Muscle of leg (tissue), 11 donors: ENCODE measurements around the gene LRRC36. TPM values are rescaled to one million over a fixed set of nuclear protein-coding genes. Genes with fewer than 3 reads are reported as not detected.

Experiments used
- DNase-seq: peaks from one replicate; pipeline ENCODE4 v3.0.0; 2013
- H3K27ac ChIP-seq: one replicate; pipeline ENCODE4 v1.5.1; 2013; ENCODE audit warnings: mild to moderate bottlenecking, low read length, control low read depth
- H3K27me3 ChIP-seq: one replicate; pipeline ENCODE4 v1.6.1; 2013; ENCODE audit warnings: low read length; ENCODE audit not compliant: control insufficient read depth, insufficient read depth
- H3K36me3 ChIP-seq: one replicate; pipeline ENCODE4 v1.6.1; 2013; ENCODE audit warnings: low read length; ENCODE audit not compliant: control insufficient read depth, insufficient read depth
- H3K4me1 ChIP-seq: one replicate; pipeline ENCODE4 v1.6.1; 2013; ENCODE audit warnings: low read length; ENCODE audit not compliant: control insufficient read depth, insufficient read depth
- H3K4me3 ChIP-seq: one replicate; pipeline ENCODE4 v1.5.1; 2013; ENCODE audit warnings: low read length, control low read depth
- H3K9me3 ChIP-seq: replicated peaks from 2 replicates; pipeline ENCODE4 v1.6.1; 2013; ENCODE audit warnings: low read depth, low read length; ENCODE audit not compliant: control insufficient read depth
- WGBS: methylation state at CpG from one replicate; pipeline ENCODE4 v1.1.5; 2013; ENCODE audit warnings: missing lambda C conversion rate; ENCODE audit not compliant: insufficient coverage; 5-methylcytosine and 5-hydroxymethylcytosine counted together
- polyA plus RNA-seq, 8 donors: library from polyadenylated mRNA; unstranded; fragments of 120-200 nt; gene quantifications; one replicate each; pipeline versions ENCODE4 v1.2.1 to v1.2.3, GENCODE V29; 2013; ENCODE audit warnings: inconsistent platforms in 1 of 8, low replicate concordance in 1 of 8; ENCODE audit not compliant: insufficient read length in 8 of 8, insufficient read depth in 1 of 8
- total RNA-seq: library from RNA; stranded (reverse); fragments of 120-200 nt; gene quantifications from one replicate; pipeline ENCODE4 v1.2.4, GENCODE V29; 2013

The LRRC36 gene
- total and polyA plus RNA-seq, 9 donors = 0.21 to 2.4 (median 0.38) TPM; not detected in 1

GRCh38 chr16:67388591-67388990 is 62.0 kb downstream of the LRRC36 start:
- peaks cover 29% of the 10 kb centered on the region for H3K36me3 ChIP-seq
- H3K4me3 ChIP-seq = no peak overlapping the region
- no peaks in the 10 kb centered on the region for H3K27me3 ChIP-seq
- WGBS = no CpG with 5 or more reads among the region's 2 CpGs
- H3K9me3 ChIP-seq = no peaks in the 10 kb centered on the region
- DNase-seq = peak; percentile 20
- no peak overlapping the region for H3K27ac ChIP-seq
- H3K4me1 ChIP-seq = peaks cover 47% of the 10 kb centered on the region

GRCh38 chr16:67389911-67390815 is 63.5 kb downstream of the LRRC36 start:
- 84% methylated on average over 21 of the region's 27 CpGs for WGBS
- no peaks in the 10 kb centered on the region for H3K27me3 ChIP-seq
- peak; percentile 83 for DNase-seq
- H3K36me3 ChIP-seq = peaks cover 29% of the 10 kb centered on the region
- peaks cover 62% of the 10 kb centered on the region for H3K4me1 ChIP-seq
- H3K27ac ChIP-seq = peak overlapping the region; percentile 97
- H3K4me3 ChIP-seq = no peak overlapping the region
- H3K9me3 ChIP-seq = no peaks in the 10 kb centered on the region

- 85% methylated on average over 9 of the region's 11 CpGs for WGBS
- Histone ChIP-seq H3K27ac (peak overlapping the region; percentile 97), H3K4me1 (peaks cover 70% of the 10 kb centered on the region), H3K36me3 (peaks cover 29% of the 10 kb centered on the region), H3K27me3 (no peaks in the 10 kb centered on the region), H3K4me3 (peak overlapping the region; percentile 9), H3K9me3 (no peaks in the 10 kb centered on the region)
- DNase-seq = peak; percentile 18
These were observed 64.3 kb downstream of the LRRC36 start for GRCh38 chr16:67390816-67391423.

- peak; percentile 80 for DNase-seq
- peaks cover 29% of the 10 kb centered on the region for H3K36me3 ChIP-seq
- peaks cover 77% of the 10 kb centered on the region for H3K4me1 ChIP-seq
- H3K9me3 ChIP-seq = no peaks in the 10 kb centered on the region
- H3K27me3 ChIP-seq = no peaks in the 10 kb centered on the region
- peak overlapping the region; percentile 84 for H3K4me3 ChIP-seq
- peak overlapping the region; percentile 97 for H3K27ac ChIP-seq
- 52% methylated on average over 12 of the region's 15 CpGs for WGBS
These were observed 65.0 kb downstream of the LRRC36 start for GRCh38 chr16:67391424-67392300.

DNA sequence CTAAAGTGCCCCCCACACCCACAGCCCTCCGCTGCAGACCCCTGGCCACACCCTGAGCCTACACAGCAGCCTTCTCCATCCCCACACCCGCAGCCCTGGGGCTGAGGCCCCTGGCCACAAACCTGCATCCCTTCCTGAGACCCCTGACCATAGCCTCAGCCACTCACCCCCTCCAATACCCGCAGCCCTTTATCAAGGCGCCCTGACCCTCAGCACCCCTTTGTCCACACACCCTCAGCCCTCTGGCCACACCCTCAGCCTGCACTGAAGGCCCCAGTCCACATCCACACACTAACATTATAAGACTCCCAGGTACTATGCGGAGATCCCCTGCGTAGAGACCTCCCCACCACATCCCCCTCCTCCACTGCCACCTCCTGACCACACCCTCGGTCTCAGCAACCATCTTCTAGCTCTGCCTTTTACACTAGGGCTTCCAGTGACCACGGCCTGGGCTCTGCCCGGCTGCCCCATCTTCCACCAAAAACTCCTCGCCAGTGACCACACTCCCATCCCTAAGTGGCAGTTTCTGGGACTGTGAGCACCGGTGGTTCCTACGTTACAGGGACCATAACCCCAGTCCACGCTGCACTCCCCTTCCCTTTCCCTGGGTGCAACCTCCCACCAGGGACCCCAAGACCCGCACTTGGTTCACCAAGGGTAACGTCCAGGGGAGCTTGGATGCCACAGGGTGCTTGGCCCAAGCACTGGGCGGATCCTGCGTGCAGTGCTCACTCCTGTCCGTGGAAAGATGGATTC is 65.9 kb downstream of the LRRC36 start:
- no peaks in the 10 kb centered on the region for H3K9me3 ChIP-seq
- peaks cover 28% of the 10 kb centered on the region for H3K36me3 ChIP-seq
- WGBS = 62% methylated on average over 18 of the region's 18 CpGs
- H3K4me1 ChIP-seq = peaks cover 85% of the 10 kb centered on the region
- DNase-seq = peak; percentile 21
- H3K27ac ChIP-seq = peak overlapping the region; percentile 97
- H3K4me3 ChIP-seq = peak overlapping the region; percentile 84
- no peaks in the 10 kb centered on the region for H3K27me3 ChIP-seq

- Histone ChIP-seq H3K36me3 (peaks cover 20% of the 10 kb centered on the region), H3K9me3 (no peaks in the 10 kb centered on the region), H3K4me1 (peaks cover 93% of the 10 kb centered on the region), H3K27me3 (no peaks in the 10 kb centered on the region), H3K27ac (peak within 1 kb of the TSS; percentile 97), H3K4me3 (peak within 1 kb of the TSS; percentile 84)
- DNase-seq = peak; percentile 97
- WGBS = 1% methylated on average over 55 of the region's 56 CpGs
These were observed 66.6 kb downstream of the LRRC36 start, which contains the start of gene TPPP3 for GRCh38 chr16:67393111-67393787. TPPP3 (minus strand) TSS chr16:67393498; CDS start chr16:67391111, 2,387 bp downstream.

- H3K36me3 ChIP-seq = peaks cover 16% of the 10 kb centered on the region
- WGBS = 6% methylated on average over 15 of the region's 20 CpGs
- peak overlapping the region; percentile 88 for H3K27ac ChIP-seq
- H3K4me3 ChIP-seq = peak overlapping the region; percentile 50
- peak; percentile 60 for DNase-seq
- H3K27me3 ChIP-seq = no peaks in the 10 kb centered on the region
- H3K4me1 ChIP-seq = peaks cover 96% of the 10 kb centered on the region
- H3K9me3 ChIP-seq = no peaks in the 10 kb centered on the region
These were observed 67.2 kb downstream of the LRRC36 start for GRCh38 chr16:67393788-67394154.

GRCh38 chr16:67394155-67395104 is 67.8 kb downstream of the LRRC36 start:
- no peaks in the 10 kb centered on the region for H3K27me3 ChIP-seq
- DNase-seq = peak; percentile 68
- H3K4me3 ChIP-seq = peak overlapping the region; percentile 50
- no peaks in the 10 kb centered on the region for H3K9me3 ChIP-seq
- peak overlapping the region; percentile 88 for H3K27ac ChIP-seq
- peaks cover 14% of the 10 kb centered on the region for H3K36me3 ChIP-seq
- 12% methylated on average over 78 of the region's 88 CpGs for WGBS
- peaks cover 97% of the 10 kb centered on the region for H3K4me1 ChIP-seq
